WTC11 (cell line): ENCODE data around the gene MS4A15. TPM values are rescaled to one million over a fixed set of nuclear protein-coding genes. Genes with fewer than 3 reads are reported as not detected.

Source experiments
- ATAC-seq: fragments of 200-7000 bp; cut with Tn5 transposase; 2 replicates; pipeline ENCODE4 v1.10.0; 2021; ENCODE audit warnings: mild to moderate bottlenecking, moderate library complexity
- CTCF ChIA-PET: fragments of 300-600 bp; sonication (Branson Sonifier 250); formaldehyde crosslinking; loops from one replicate; lab custom pipeline; 2021; ENCODE audit warnings: antibody characterized with exemption; lab: Charles Lee
- POLR2A ChIA-PET: fragments of 350-600 bp; sonication (Branson Sonifier 250); formaldehyde crosslinking; loops from one replicate; lab custom pipeline; 2021; ENCODE audit warnings: antibody characterized with exemption; lab: Charles Lee
- DNase-seq: peaks from one replicate; pipeline ENCODE4 v3.0.0; 2021; ENCODE audit warnings: low spot score
- H3K27ac Mint-ChIP-seq: 2 replicates; pipeline ENCODE4 v1.8.0; 2021; ENCODE audit warnings: mixed read lengths
- H3K27me3 Mint-ChIP-seq: 2 replicates; pipeline ENCODE4 v1.8.0; 2021; ENCODE audit warnings: low read depth, mild to moderate bottlenecking, moderate library complexity, mixed read lengths
- H3K36me3 Mint-ChIP-seq: 2 replicates; pipeline ENCODE4 v1.8.0; 2021; ENCODE audit warnings: mixed read lengths
- H3K4me1 Mint-ChIP-seq: 2 replicates; pipeline ENCODE4 v1.8.0; 2022; ENCODE audit warnings: mixed read lengths
- H3K4me3 Mint-ChIP-seq: 2 replicates; pipeline ENCODE4 v1.8.0; 2021; ENCODE audit warnings: mild to moderate bottlenecking, moderate library complexity, mixed read lengths
- H3K9me3 Mint-ChIP-seq: 2 replicates; pipeline ENCODE4 v1.8.0; 2021; ENCODE audit warnings: mixed read lengths
- AFF4 ChIP-seq: sonication (generic); formaldehyde crosslinking; IDR thresholded peaks from 2 replicates; pipeline ENCODE4 v1.8.1; 2023; ENCODE audit warnings: mild to moderate bottlenecking, missing genetic modification reagents, borderline replicate concordance
- ATF1 ChIP-seq: sonication (generic); formaldehyde crosslinking; IDR thresholded peaks from 2 replicates; pipeline ENCODE4 v1.8.1; 2023; ENCODE audit warnings: mild to moderate bottlenecking, moderate library complexity, missing genetic modification reagents
- CREM ChIP-seq: sonication (generic); formaldehyde crosslinking; IDR thresholded peaks from 2 replicates; pipeline ENCODE4 v1.8.1; 2022; ENCODE audit warnings: mild to moderate bottlenecking, missing genetic modification reagents, moderate library complexity
- CTCF ChIP-seq: fragments of 200-600 bp; IDR thresholded peaks from 2 replicates; pipeline ENCODE4 v1.8.0; 2022; ENCODE audit warnings: antibody characterized with exemption
- FOXJ3 ChIP-seq: sonication (generic); formaldehyde crosslinking; IDR thresholded peaks from 2 replicates; pipeline ENCODE4 v1.9.0; 2021; ENCODE audit warnings: missing genetic modification reagents, mild to moderate bottlenecking, borderline replicate concordance
- FOXP1 ChIP-seq: sonication (generic); formaldehyde crosslinking; IDR thresholded peaks from 2 replicates; pipeline ENCODE4 v1.8.0; 2022; ENCODE audit warnings: missing genetic modification reagents, mild to moderate bottlenecking, moderate library complexity, borderline replicate concordance
- FOXP4 ChIP-seq: sonication (generic); formaldehyde crosslinking; IDR thresholded peaks from 2 replicates; pipeline ENCODE4 v1.8.0; 2022; ENCODE audit warnings: mild to moderate bottlenecking, missing genetic modification reagents
- HMGXB4 ChIP-seq: sonication (generic); formaldehyde crosslinking; IDR thresholded peaks from 2 replicates; pipeline ENCODE4 v1.8.1; 2023; ENCODE audit warnings: mild to moderate bottlenecking, moderate library complexity, missing genetic modification reagents
- JUN ChIP-seq: sonication (generic); formaldehyde crosslinking; IDR thresholded peaks from 2 replicates; pipeline ENCODE4 v1.8.0; 2023; ENCODE audit warnings: mild to moderate bottlenecking, missing genetic modification reagents
- MYBL2 ChIP-seq: sonication (generic); formaldehyde crosslinking; IDR thresholded peaks from 2 replicates; pipeline ENCODE4 v1.8.1; 2023; ENCODE audit warnings: mild to moderate bottlenecking, moderate library complexity, missing genetic modification reagents
- NFE2L1 ChIP-seq: sonication (generic); formaldehyde crosslinking; IDR thresholded peaks from 2 replicates; pipeline ENCODE4 v1.8.1; 2023; ENCODE audit warnings: missing genetic modification reagents
- NR1H2 ChIP-seq: sonication (generic); formaldehyde crosslinking; IDR thresholded peaks from 2 replicates; pipeline ENCODE4 v1.9.0; 2021; ENCODE audit warnings: mild to moderate bottlenecking, moderate library complexity, missing genetic modification reagents
- NR3C1 ChIP-seq: sonication (generic); formaldehyde crosslinking; conservative IDR thresholded peaks from 2 replicates; pipeline ENCODE4 v1.8.1; 2023; ENCODE audit warnings: low read depth, mild to moderate bottlenecking, missing genetic modification reagents
- PRRX2 ChIP-seq: fragments of 250-450 bp; sonication (Bioruptor Pico); IDR thresholded peaks from 2 replicates; pipeline ENCODE4 v1.8.0; 2021; ENCODE audit warnings: mild to moderate bottlenecking
- RELA ChIP-seq: sonication (generic); formaldehyde crosslinking; IDR thresholded peaks from 2 replicates; pipeline ENCODE4 v1.8.1; 2022; ENCODE audit warnings: missing genetic modification reagents, mild to moderate bottlenecking, borderline replicate concordance
- TP53 ChIP-seq: sonication (generic); formaldehyde crosslinking; IDR thresholded peaks from 2 replicates; pipeline ENCODE4 v1.8.1; 2023; ENCODE audit warnings: mild to moderate bottlenecking, missing genetic modification reagents
- ZBTB43 ChIP-seq: sonication (generic); formaldehyde crosslinking; IDR thresholded peaks from 2 replicates; pipeline ENCODE4 v1.8.1; 2023; ENCODE audit warnings: mild to moderate bottlenecking, missing genetic modification reagents
- ZMAT4 ChIP-seq: fragments of 250-450 bp; sonication (Bioruptor Pico); IDR thresholded peaks from 2 replicates; pipeline ENCODE4 v1.9.0; 2021; ENCODE audit warnings: mild to moderate bottlenecking
- ZNF138 ChIP-seq: sonication (generic); formaldehyde crosslinking; conservative IDR thresholded peaks from 2 replicates; pipeline ENCODE4 v1.8.1; 2022; ENCODE audit warnings: mild to moderate bottlenecking, moderate library complexity, missing genetic modification reagents
- ZNF671 ChIP-seq: fragments of 250-450 bp; sonication (Bioruptor Pico); IDR thresholded peaks from 2 replicates; pipeline ENCODE4 v1.8.0; 2021; ENCODE audit warnings: mild to moderate bottlenecking
- ZSCAN18 ChIP-seq: fragments of 250-450 bp; sonication (Bioruptor Pico); IDR thresholded peaks from 2 replicates; pipeline ENCODE4 v2.1.2; 2022; ENCODE audit warnings: mild to moderate bottlenecking, moderate library complexity
- total RNA-seq: library from RNA; stranded (reverse); gene quantifications from 3 replicates; pipeline ENCODE4 v1.2.3, GENCODE V29; 2021

The MS4A15 gene
- total RNA-seq, 1 experiment from 2014 or later, result 0.09 TPM

- TF ChIP-seq NR3C1 (CRISPR knock-in tag) (no peak), FOXP1 (no peak), PRRX2 (CRISPR knock-in tag) (no peak), HMGXB4 (CRISPR knock-in tag) (no peak), RELA (CRISPR knock-in tag) (no peak), ZSCAN18 (CRISPR knock-in tag) (no peak)
These were observed 31.1 kb upstream of the MS4A15 start (continued) for GRCh38 chr11:60725592-60725991.

- H3K4me1 Mint-ChIP-seq, result peaks cover 2% of the 10 kb centered on the region; the same call in 1 of the 2 replicates
- H3K27me3 Mint-ChIP-seq, result peaks cover 2% of the 10 kb centered on the region; the same call in 1 of the 2 replicates
- H3K9me3 Mint-ChIP-seq, result no peaks in the 10 kb centered on the region
- no peak overlapping the region for H3K4me3 Mint-ChIP-seq
- ChIA-PET POLR2A (no interaction called here), CTCF (no interaction called here)
- DNase-seq, result no peak
- H3K27ac Mint-ChIP-seq, result no peak overlapping the region
- TF ChIP-seq AFF4, result no peak
- no peak for TF ChIP-seq NR3C1 (CRISPR knock-in tag)
- TF ChIP-seq ZNF671 (CRISPR knock-in tag), result no peak
- no peak for TF ChIP-seq ATF1 (CRISPR knock-in tag)
- no peak for TF ChIP-seq ZMAT4 (CRISPR knock-in tag)
- no peak for TF ChIP-seq JUN (CRISPR knock-in tag)
- no peak for TF ChIP-seq CTCF
- TF ChIP-seq MYBL2, result no peak
- no peak for TF ChIP-seq ZBTB43
- TF ChIP-seq FOXP4 (CRISPR knock-in tag), result no peak
- no peak for TF ChIP-seq TP53 (CRISPR knock-in tag)
- TF ChIP-seq NR1H2, result no peak
- no peak for TF ChIP-seq CREM
- TF ChIP-seq ZNF138 (CRISPR knock-in tag), result no peak
- no peak for TF ChIP-seq NFE2L1 (CRISPR knock-in tag)
- no peak for TF ChIP-seq FOXJ3
- ATAC-seq, result no peak
- no peaks in the 10 kb centered on the region for H3K36me3 Mint-ChIP-seq
These were observed 25.1 kb upstream of the MS4A15 start for GRCh38 chr11:60731586-60731985.
